Breast epithelium (tissue), 3 donors: ENCODE measurements around the gene TUBA1A.

Experiments used
- CTCF ChIP-seq, 3 donors: fragments of 450-650 bp; IDR thresholded peaks; one replicate each; pipeline ENCODE4 v1.5.1; 2016 to 2017; ENCODE audit warnings: antibody characterized with exemption in 3 of 3, mild to moderate bottlenecking in 3 of 3, moderate library complexity in 3 of 3
- POLR2AphosphoS5 ChIP-seq, 3 donors: sonication (generic); formaldehyde crosslinking; IDR thresholded peaks; one replicate each; pipeline ENCODE4 v1.6.1; 2017; ENCODE audit warnings: antibody characterized with exemption in 3 of 3

- TF ChIP-seq CTCF (IDR thresholded peaks at IDR 0.05) = no peak
- no peak for TF ChIP-seq POLR2AphosphoS5 (IDR thresholded peaks at IDR 0.05)
Measured at GRCh38 chr12:49225576-49226166, 36.8 kb upstream of the TUBA1A start.
